Testis (tissue), 3 donors: ENCODE data around the gene CBFA2T3. TPM values are rescaled to one million over a fixed set of nuclear protein-coding genes. Genes with fewer than 3 reads are reported as not detected.

Source experiments
- DNase-seq: peaks from one replicate; pipeline ENCODE4 v3.0.0-alpha.2; 2019
- H3K27ac ChIP-seq, 2 donors: fragments of 200-600 bp; sonication (generic); one replicate each; pipeline ENCODE4 v1.5.1; 2019
- H3K27me3 ChIP-seq: fragments of 200-600 bp; sonication (generic); one replicate; pipeline ENCODE4 v1.5.1; 2019
- H3K36me3 ChIP-seq: fragments of 200-600 bp; sonication (generic); one replicate; pipeline ENCODE4 v1.5.1; 2017; ENCODE audit warnings: low read depth; ENCODE audit errors: missing control alignments
- H3K4me1 ChIP-seq: fragments of 200-600 bp; sonication (generic); one replicate; pipeline ENCODE4 v1.5.1; 2019
- H3K4me3 ChIP-seq, 2 donors: fragments of 200-600 bp; sonication (generic); one replicate each; pipeline ENCODE4 v1.5.1; 2017 to 2019
- H3K9me3 ChIP-seq: fragments of 200-600 bp; sonication (generic); one replicate; pipeline ENCODE4 v1.5.1; 2017
- CTCF ChIP-seq, 3 experiments: fragments of 450-650 bp in 2 of 3; fragments of 200-600 bp in 1 of 3; sonication (generic) in 1 of 3; IDR thresholded peaks; one replicate each; pipeline ENCODE4 v1.5.1; 2016 to 2019; ENCODE audit warnings: antibody characterized with exemption in 3 of 3, mild to moderate bottlenecking in 2 of 3, moderate library complexity in 1 of 3
- POLR2A ChIP-seq: fragments of 450-650 bp; IDR thresholded peaks from one replicate; pipeline ENCODE4 v1.6.1; 2017; ENCODE audit warnings: antibody characterized with exemption, mild to moderate bottlenecking, moderate library complexity
- WGBS, 2 donors: methylation state at CpG; one replicate each; pipeline ENCODE4 v1.1.5; 2018; 5-methylcytosine and 5-hydroxymethylcytosine counted together
- intact Hi-C: fragments of 100-400 bp; cut with DNase I; formaldehyde crosslinking; loops from one replicate; pipeline ENCODE4 v1.15.1; 2023; ENCODE audit warnings: low total_unique reads
- polyA plus RNA-seq: library from polyadenylated mRNA; stranded (reverse); fragments of 350-450 nt; fragmentation: Illumina TruSeq; extraction: RNeasy Lipid Tissue Mini Kit (QIAGEN cat#74804); gene quantifications from one replicate; pipeline ENCODE4 v1.2.3, GENCODE V29; 2014; ENCODE audit warnings: low read depth, low replicate concordance; ENCODE audit not compliant: insufficient read depth
- total RNA-seq, 2 donors: library from RNA; depleted of rRNA; stranded (reverse); fragments of >200 nt; gene quantifications; one replicate each; pipeline ENCODE4 v1.2.3, GENCODE V29; 2016

The CBFA2T3 gene
- total and polyA plus RNA-seq, 3 donors from 2014 or later, result 7.1 to 11.9 (median 9.2) TPM

- WGBS, 2 donors, result 51 to 62% methylated on average over 6 to 9 of the region's 9 CpGs
Measured at GRCh38 chr16:89007371-89008249, 30.6 kb upstream of the CBFA2T3 start.

DNA sequence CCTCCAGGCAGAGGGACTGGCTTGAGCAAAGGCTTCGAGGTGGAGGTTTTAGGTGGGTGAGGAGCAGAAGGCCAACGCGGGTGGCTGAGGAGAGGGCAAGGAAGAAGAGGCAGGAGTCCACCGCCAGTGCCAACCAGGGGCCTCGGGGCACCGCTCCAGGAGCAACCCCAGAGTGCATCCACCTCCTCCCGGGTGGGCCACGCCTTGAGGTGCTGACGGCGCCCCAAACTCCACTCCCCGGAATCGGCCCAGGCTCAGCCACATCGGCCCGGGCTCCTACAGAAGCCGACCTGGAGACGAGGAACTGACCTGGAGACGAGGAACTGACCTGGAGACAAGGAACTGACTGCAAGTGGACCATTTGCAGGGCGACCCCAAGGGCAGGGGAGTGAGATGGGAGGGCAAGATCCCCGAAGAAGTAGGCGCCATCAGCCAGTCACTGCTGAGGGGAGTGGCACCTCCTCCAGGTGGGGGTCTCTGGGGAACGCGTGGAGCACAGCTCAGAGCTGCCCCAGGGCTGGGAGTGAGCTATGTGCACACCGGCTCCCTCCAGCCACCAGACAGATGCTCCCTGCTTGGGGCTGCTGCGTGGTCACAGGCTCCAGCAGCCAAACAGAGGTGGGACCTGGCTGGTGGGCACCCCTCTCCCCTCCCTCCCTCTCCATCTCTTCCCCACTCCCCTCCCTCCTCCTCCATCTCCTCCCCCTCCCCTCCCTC lies 29.2 kb upstream of the CBFA2T3 start:
- no peak overlapping the region for H3K27ac ChIP-seq
- H3K4me3 ChIP-seq, result no peak overlapping the region
- peaks cover 10% of the 10 kb centered on the region for H3K4me1 ChIP-seq
- TF ChIP-seq CTCF (IDR thresholded peaks at IDR 0.05) (no peak), POLR2A (no peak)
- DNase-seq, result no peak
- H3K27me3 ChIP-seq, result no peaks in the 10 kb centered on the region
- 69 to 80% methylated on average over 10 to 24 of the region's 24 CpGs for WGBS, 2 donors
- intact Hi-C loops, result no loop called here
- no peaks in the 10 kb centered on the region for H3K9me3 ChIP-seq
- no peaks in the 10 kb centered on the region for H3K36me3 ChIP-seq

More at GRCh38 chr16:89007371-89008249, 30.6 kb upstream of the CBFA2T3 start:
- DNase-seq, result no peak
- H3K27me3 ChIP-seq, result no peaks in the 10 kb centered on the region
- no peak overlapping the region for H3K4me3 ChIP-seq
- peaks cover 10% of the 10 kb centered on the region for H3K4me1 ChIP-seq
- H3K36me3 ChIP-seq, result no peaks in the 10 kb centered on the region
- TF ChIP-seq POLR2A (no peak), CTCF (IDR thresholded peaks at IDR 0.05) (no peak)
- H3K9me3 ChIP-seq, result no peaks in the 10 kb centered on the region
- intact Hi-C loops, result no loop called here
- H3K27ac ChIP-seq, result no peak overlapping the region

DNA sequence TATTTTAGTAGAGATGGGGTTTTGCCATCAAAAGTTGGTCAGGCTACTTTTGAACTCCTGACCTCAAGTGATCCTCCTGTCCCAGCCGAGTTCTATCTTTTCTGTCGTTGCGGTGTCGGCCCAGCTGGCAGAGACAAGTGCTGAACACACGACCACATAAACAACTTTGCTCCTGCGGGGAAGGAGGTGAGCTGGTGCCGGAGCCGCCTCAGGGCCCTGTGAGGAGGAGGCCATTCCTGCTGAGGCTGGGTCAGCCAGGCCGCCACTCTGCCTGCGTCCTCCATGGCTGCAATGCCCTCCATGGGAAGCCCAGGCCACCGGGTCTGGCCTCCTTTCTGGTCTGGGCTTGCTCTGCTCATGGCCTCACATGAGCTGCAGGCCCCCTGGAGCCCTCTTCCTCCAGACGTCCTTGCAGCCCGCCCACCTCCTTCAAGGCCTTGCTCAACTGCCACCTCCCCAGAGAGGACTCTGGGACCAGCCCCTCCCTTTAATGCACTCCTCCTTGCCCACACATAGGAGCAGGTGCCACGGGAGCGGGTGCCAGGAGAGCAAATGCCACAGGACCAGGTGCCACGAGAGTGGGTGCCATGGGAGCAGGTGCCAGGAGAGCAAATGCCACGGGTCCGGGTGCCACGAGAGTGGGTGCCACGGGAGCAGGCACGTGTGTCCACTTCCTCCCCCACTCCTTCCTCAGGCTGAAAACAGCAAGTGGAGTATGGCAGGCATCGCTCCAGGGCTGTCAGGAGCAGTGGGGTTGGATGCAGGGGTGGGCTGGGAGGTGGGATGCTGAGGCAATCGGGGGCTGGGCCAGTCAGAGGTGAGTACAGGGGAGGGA lies 28.4 kb upstream of the CBFA2T3 start:
- no peak for DNase-seq
- no peaks in the 10 kb centered on the region for H3K9me3 ChIP-seq
- intact Hi-C loops, result no loop called here
- peaks cover 10% of the 10 kb centered on the region for H3K4me1 ChIP-seq
- TF ChIP-seq CTCF (IDR thresholded peaks at IDR 0.05) (no peak), POLR2A (no peak)
- H3K27me3 ChIP-seq, result no peaks in the 10 kb centered on the region
- H3K4me3 ChIP-seq, result no peak overlapping the region
- H3K27ac ChIP-seq, result no peak overlapping the region
- 85 to 89% methylated on average over 12 to 23 of the region's 23 CpGs for WGBS, 2 donors
- H3K36me3 ChIP-seq, result no peaks in the 10 kb centered on the region

DNA sequence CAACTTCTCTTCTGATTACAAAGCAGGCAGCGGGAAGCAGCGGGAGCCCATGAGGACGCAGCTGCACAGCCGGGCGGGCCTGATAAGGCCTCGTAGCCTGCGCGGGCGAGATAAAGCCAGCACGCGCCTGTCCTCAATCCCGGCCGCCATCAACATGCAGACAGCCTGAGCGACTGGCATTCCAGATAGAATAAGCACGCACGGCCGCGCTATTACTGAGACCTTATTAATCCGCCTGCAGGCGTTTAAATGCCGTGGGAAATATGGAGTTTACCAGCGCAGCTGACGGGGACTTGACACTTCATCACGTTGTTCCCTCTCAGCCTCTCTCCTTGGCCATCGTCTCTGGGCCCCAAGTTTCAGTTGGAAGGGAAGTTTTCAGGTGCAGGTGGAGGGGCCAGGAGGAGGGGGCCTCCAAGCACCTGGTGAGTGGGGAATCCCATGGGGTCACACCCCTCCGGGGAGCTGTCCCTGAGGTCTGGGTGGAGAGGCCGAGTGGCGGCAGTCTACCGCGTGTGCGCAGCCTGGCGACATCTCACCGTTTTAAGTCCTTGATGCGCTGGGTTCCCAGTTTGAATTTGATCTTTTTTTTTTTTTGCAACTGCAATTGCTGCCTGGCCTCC lies 27.3 kb upstream of the CBFA2T3 start:
- TF ChIP-seq POLR2A (no peak), CTCF (IDR thresholded peaks at IDR 0.05) (no peak)
- 32 to 49% methylated on average over 33 to 34 of the region's 34 CpGs for WGBS, 2 donors
- no peaks in the 10 kb centered on the region for H3K27me3 ChIP-seq
- intact Hi-C loops, result no loop called here
- DNase-seq, result peak; percentile 53
- no peak overlapping the region for H3K4me3 ChIP-seq
- H3K4me1 ChIP-seq, result peaks cover 10% of the 10 kb centered on the region
- no peak overlapping the region for H3K27ac ChIP-seq
- H3K9me3 ChIP-seq, result no peaks in the 10 kb centered on the region
- no peaks in the 10 kb centered on the region for H3K36me3 ChIP-seq
